ENCODE data around the gene AGBL4. TPM values are rescaled to one million over a fixed set of nuclear protein-coding genes. Genes with fewer than 3 reads are reported as not detected.

Gene AGBL4
- total RNA-seq, 2 experiments from 2014 or later, result not detected

GRCh38 chr1:48629867-48630266 is 1393.9 kb downstream of the AGBL4 start:
- Mint-ChIP-seq H3K27me3 (peaks cover 2% of the 10 kb centered on the region), H3K4me3 (no peak overlapping the region), H3K36me3 (ENCODE audit: low read depth) (no peaks in the 10 kb centered on the region), H3K4me1 (no peaks in the 10 kb centered on the region), H3K27ac (no peak overlapping the region), H3K9me3 (no peaks in the 10 kb centered on the region)
- ChIA-PET CTCF (no interaction called here), POLR2A (no interaction called here)
- DNase-seq, result no peak

GRCh38 chr1:48627486-48627885 is 1396.3 kb downstream of the AGBL4 start:
- Mint-ChIP-seq H3K4me1 (no peaks in the 10 kb centered on the region), H3K4me3 (no peak overlapping the region), H3K27me3 (peaks cover 2% of the 10 kb centered on the region), H3K36me3 (ENCODE audit: low read depth) (no peaks in the 10 kb centered on the region), H3K27ac (no peak overlapping the region), H3K9me3 (no peaks in the 10 kb centered on the region)
- CTCF ChIA-PET, result no interaction called here
- DNase-seq, result no peak
- POLR2A ChIA-PET, result no interaction called here

GRCh38 chr1:48619539-48619938 is 1404.2 kb downstream of the AGBL4 start:
- ChIA-PET POLR2A (no interaction called here), CTCF (no interaction called here)
- Mint-ChIP-seq H3K4me1 (no peaks in the 10 kb centered on the region), H3K36me3 (ENCODE audit: low read depth) (no peaks in the 10 kb centered on the region), H3K9me3 (no peaks in the 10 kb centered on the region), H3K4me3 (no peak overlapping the region), H3K27me3 (no peaks in the 10 kb centered on the region), H3K27ac (no peak overlapping the region)
- DNase-seq, result no peak

GRCh38 chr1:48617252-48617651 is 1406.5 kb downstream of the AGBL4 start:
- no peak overlapping the region for H3K4me3 Mint-ChIP-seq

GRCh38 chr1:48616710-48617109 is 1407.0 kb downstream of the AGBL4 start:
- Mint-ChIP-seq H3K4me3 (no peak overlapping the region), H3K9me3 (no peaks in the 10 kb centered on the region), H3K36me3 (ENCODE audit: low read depth) (no peaks in the 10 kb centered on the region), H3K4me1 (no peaks in the 10 kb centered on the region), H3K27me3 (no peaks in the 10 kb centered on the region), H3K27ac (no peak overlapping the region)
- ChIA-PET POLR2A (no interaction called here), CTCF (no interaction called here)
- DNase-seq, result no peak

More at GRCh38 chr1:48617252-48617651, 1406.5 kb downstream of the AGBL4 start:
- H3K27ac Mint-ChIP-seq, result no peak overlapping the region
- no peaks in the 10 kb centered on the region for H3K36me3 Mint-ChIP-seq (ENCODE audit: low read depth)
- H3K4me1 Mint-ChIP-seq, result no peaks in the 10 kb centered on the region
- POLR2A ChIA-PET, result no interaction called here
- CTCF ChIA-PET, result no interaction called here
- DNase-seq, result no peak
- no peaks in the 10 kb centered on the region for H3K9me3 Mint-ChIP-seq
- no peaks in the 10 kb centered on the region for H3K27me3 Mint-ChIP-seq

- POLR2A ChIA-PET, result no interaction called here
- Mint-ChIP-seq H3K9me3 (no peaks in the 10 kb centered on the region), H3K4me3 (no peak overlapping the region), H3K27me3 (no peaks in the 10 kb centered on the region), H3K4me1 (no peaks in the 10 kb centered on the region), H3K36me3 (ENCODE audit: low read depth) (no peaks in the 10 kb centered on the region), H3K27ac (no peak overlapping the region)
- CTCF ChIA-PET, result no interaction called here
- DNase-seq, result no peak
Observed at GRCh38 chr1:48611841-48612240, 1411.9 kb downstream of the AGBL4 start.

- Mint-ChIP-seq H3K4me1 (no peaks in the 10 kb centered on the region), H3K36me3 (ENCODE audit: low read depth) (no peaks in the 10 kb centered on the region), H3K27ac (no peak overlapping the region), H3K9me3 (no peaks in the 10 kb centered on the region), H3K27me3 (no peaks in the 10 kb centered on the region), H3K4me3 (no peak overlapping the region)
- ChIA-PET CTCF (no interaction called here), POLR2A (no interaction called here)
- DNase-seq, result no peak
Observed at GRCh38 chr1:48610628-48611542, 1412.9 kb downstream of the AGBL4 start.

- H3K4me3 Mint-ChIP-seq, result no peak overlapping the region
- H3K9me3 Mint-ChIP-seq, result no peaks in the 10 kb centered on the region
- no peaks in the 10 kb centered on the region for H3K27me3 Mint-ChIP-seq
- no peaks in the 10 kb centered on the region for H3K36me3 Mint-ChIP-seq (ENCODE audit: low read depth)
- H3K27ac Mint-ChIP-seq, result no peak overlapping the region
- CTCF ChIA-PET, result no interaction called here
- POLR2A ChIA-PET, result no interaction called here
- DNase-seq, result no peak
- no peaks in the 10 kb centered on the region for H3K4me1 Mint-ChIP-seq
Observed at GRCh38 chr1:48608882-48609281, 1414.9 kb downstream of the AGBL4 start.

GRCh38 chr1:48603222-48603621 is 1420.5 kb downstream of the AGBL4 start:
- ChIA-PET POLR2A (no interaction called here), CTCF (no interaction called here)
- no peak overlapping the region for H3K27ac Mint-ChIP-seq
- no peaks in the 10 kb centered on the region for H3K36me3 Mint-ChIP-seq (ENCODE audit: low read depth)
- no peaks in the 10 kb centered on the region for H3K4me1 Mint-ChIP-seq
- no peaks in the 10 kb centered on the region for H3K27me3 Mint-ChIP-seq
- H3K9me3 Mint-ChIP-seq, result no peaks in the 10 kb centered on the region
- DNase-seq, result no peak
- no peak overlapping the region for H3K4me3 Mint-ChIP-seq

- Mint-ChIP-seq H3K4me3 (no peak overlapping the region), H3K36me3 (ENCODE audit: low read depth) (no peaks in the 10 kb centered on the region), H3K9me3 (no peaks in the 10 kb centered on the region), H3K4me1 (no peaks in the 10 kb centered on the region), H3K27me3 (no peaks in the 10 kb centered on the region), H3K27ac (no peak overlapping the region)
- POLR2A ChIA-PET, result no interaction called here
- CTCF ChIA-PET, result no interaction called here
- no peak for DNase-seq
Observed at GRCh38 chr1:48602349-48602748, 1421.4 kb downstream of the AGBL4 start.

GRCh38 chr1:48600182-48600581 is 1423.6 kb downstream of the AGBL4 start:
- no peak for DNase-seq
- H3K4me3 Mint-ChIP-seq, result no peak overlapping the region
- peaks cover 2% of the 10 kb centered on the region for H3K27me3 Mint-ChIP-seq
- H3K36me3 Mint-ChIP-seq (ENCODE audit: low read depth), result no peaks in the 10 kb centered on the region
- ChIA-PET POLR2A (interaction anchor here (0.6 kb wide), 1 partner anchor 38 kb away, joined by 3 read pairs; no protein-coding TSS in a partner anchor), CTCF (no interaction called here)
- H3K9me3 Mint-ChIP-seq, result no peaks in the 10 kb centered on the region
- no peaks in the 10 kb centered on the region for H3K4me1 Mint-ChIP-seq
- no peak overlapping the region for H3K27ac Mint-ChIP-seq

- DNase-seq, result no peak
- no peak overlapping the region for H3K4me3 Mint-ChIP-seq
- H3K9me3 Mint-ChIP-seq, result no peaks in the 10 kb centered on the region
- no peaks in the 10 kb centered on the region for H3K4me1 Mint-ChIP-seq
- H3K27ac Mint-ChIP-seq, result no peak overlapping the region
- ChIA-PET CTCF (no interaction called here), POLR2A (no interaction called here)
- no peaks in the 10 kb centered on the region for H3K36me3 Mint-ChIP-seq (ENCODE audit: low read depth)
- peaks cover 2% of the 10 kb centered on the region for H3K27me3 Mint-ChIP-seq
Observed at GRCh38 chr1:48597663-48598062, 1426.1 kb downstream of the AGBL4 start.

GRCh38 chr1:48596046-48596445 is 1427.7 kb downstream of the AGBL4 start:
- Mint-ChIP-seq H3K36me3 (ENCODE audit: low read depth) (no peaks in the 10 kb centered on the region), H3K27me3 (peaks cover 2% of the 10 kb centered on the region), H3K4me1 (no peaks in the 10 kb centered on the region), H3K4me3 (no peak overlapping the region), H3K9me3 (no peaks in the 10 kb centered on the region), H3K27ac (no peak overlapping the region)
- ChIA-PET CTCF (no interaction called here), POLR2A (no interaction called here)
- DNase-seq, result no peak

- ChIA-PET CTCF (no interaction called here), POLR2A (no interaction called here)
- Mint-ChIP-seq H3K4me1 (no peaks in the 10 kb centered on the region), H3K36me3 (ENCODE audit: low read depth) (no peaks in the 10 kb centered on the region), H3K27me3 (peaks cover 2% of the 10 kb centered on the region), H3K4me3 (no peak overlapping the region), H3K9me3 (no peaks in the 10 kb centered on the region), H3K27ac (no peak overlapping the region)
- no peak for DNase-seq
Observed at GRCh38 chr1:48595613-48596012, 1428.1 kb downstream of the AGBL4 start.
